ENCODE results near the gene DENND1A. TPM values are rescaled to one million over a fixed set of nuclear protein-coding genes. Genes with fewer than 3 reads are reported as not detected.

DENND1A gene
- polyA plus RNA-seq, 2 of the 4 experiments (the other 2 are of a cell fraction): 15.1 to 21.9 TPM

DNA sequence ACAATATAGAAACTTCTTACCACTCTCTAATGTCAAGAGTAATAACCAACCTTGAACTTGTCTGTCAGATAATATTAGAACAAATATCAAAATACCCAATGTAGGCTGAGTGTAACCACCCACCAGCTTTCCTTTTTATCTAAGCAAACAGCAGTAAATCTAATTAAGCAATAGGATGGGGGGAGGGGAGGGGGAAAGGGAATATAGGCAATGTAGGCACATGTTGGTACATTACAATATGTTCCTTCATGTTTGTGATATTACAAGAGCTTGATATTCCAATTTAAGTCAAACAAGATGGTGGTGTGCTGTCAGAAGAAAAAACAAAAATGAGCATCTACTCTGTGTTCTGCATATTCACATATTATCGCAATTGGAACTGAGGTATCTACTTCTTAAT lies 158.2 kb downstream of the DENND1A start:
- TF ChIP-seq CBX2 (IDR thresholded peaks at IDR 0.05; ENCODE audit: borderline replicate concordance, low read depth) (no peak), ZSCAN20 (CRISPR knock-in tag; IDR thresholded peaks at IDR 0.05) (no peak), EP300 (IDR thresholded peaks at IDR 0.05) (no peak), POLR2AphosphoS2 (conservative IDR thresholded peaks at IDR 0.05; ENCODE audit: low read length) (no peak), RFX5 (IDR thresholded peaks at IDR 0.05) (no peak), CHD2 (IDR thresholded peaks at IDR 0.05; ENCODE audit: low read length, partially characterized antibody) (no peak), HES2 (IDR thresholded peaks at IDR 0.05) (no peak)
- CTCF ChIA-PET: no interaction called here
- Histone ChIP-seq H3K4me2 (no peak overlapping the region), H3K4me3 (no peak overlapping the region), H3K4me1 (no peaks in the 10 kb centered on the region), H3K9me3 (no peaks in the 10 kb centered on the region), H3K27ac (no peak overlapping the region)
- FAIRE-seq (no peak), ATAC-seq (no peak), DNase-seq (ENCODE audit: low read depth in 1 of 2, low spot score in 1 of 2) (no peak)
- POLR2A ChIA-PET: no interaction called here
- 93% methylated on average over 1 of the region's 1 CpG for WGBS (ENCODE audit: missing lambda C conversion rate)

GRCh38 chr9:123769719-123770118 lies 160.2 kb downstream of the DENND1A start:
- POLR2A ChIA-PET: no interaction called here
- no peak for ATAC-seq

DNA sequence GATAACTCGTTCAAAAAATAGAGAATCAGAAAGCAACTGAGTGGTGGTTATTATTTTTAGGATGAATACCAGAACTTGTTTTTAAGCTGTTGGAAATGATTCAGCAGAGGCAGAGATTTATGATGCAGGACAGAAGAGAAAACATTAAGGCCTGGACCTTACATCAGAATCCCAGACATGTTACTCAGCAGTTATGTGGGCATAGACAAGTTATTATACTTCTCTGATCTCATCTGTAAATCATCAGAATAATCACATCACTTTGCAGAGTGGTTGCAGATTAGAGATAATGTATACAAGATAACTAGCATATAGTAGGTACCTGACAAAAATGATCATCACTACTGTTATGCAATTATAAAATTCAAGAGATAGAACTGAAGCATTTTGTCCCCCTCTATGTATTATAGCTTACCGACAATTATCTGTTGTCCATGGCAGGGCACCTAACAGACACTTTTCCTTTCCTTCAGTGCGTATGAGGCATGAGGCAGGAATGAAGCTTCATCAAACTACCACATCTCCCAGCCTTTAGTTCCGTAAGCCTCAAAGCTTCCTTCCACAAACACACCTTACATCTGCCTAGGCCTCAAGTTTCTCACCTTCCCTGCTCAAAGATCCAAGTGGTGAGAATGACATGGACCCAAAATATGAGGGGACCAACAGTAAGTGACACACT lies 165.9 kb downstream of the DENND1A start:
- peak in 1 of 2 experiments; percentile 5 for DNase-seq (ENCODE audit: low read depth in 1 of 2, low spot score in 1 of 2)
- ChIA-PET POLR2A (no interaction called here), CTCF (interaction anchor here (1.6 kb wide), 1 partner anchor 10 kb away, joined by 4 read pairs; no protein-coding TSS in a partner anchor)
- Histone ChIP-seq H3K9me3 (no peaks in the 10 kb centered on the region), H3K4me3 (no peak overlapping the region), H3K4me2 (no peak overlapping the region), H3K27ac (no peak overlapping the region), H3K4me1 (peaks cover 6% of the 10 kb centered on the region; the same call in 2 of the 3 replicates)
- TF ChIP-seq BCL3 (IDR thresholded peaks at IDR 0.05): no peak
- TF ChIP-seq RAD21 (conservative IDR thresholded peaks at IDR 0.05 in 1 of 2, IDR thresholded peaks at IDR 0.05 in 1 of 2): no peak
- no peak for TF ChIP-seq NFE2L2 (conservative IDR thresholded peaks at IDR 0.05; ENCODE audit: low read length)
- no peak for TF ChIP-seq HDAC2 (IDR thresholded peaks at IDR 0.05)
- no peak for TF ChIP-seq PBX3 (IDR thresholded peaks at IDR 0.05)
- TF ChIP-seq POLR2AphosphoS2 (conservative IDR thresholded peaks at IDR 0.05; ENCODE audit: low read length): no peak
- no peak for TF ChIP-seq ZNF302 (CRISPR knock-in tag; IDR thresholded peaks at IDR 0.05)
- no peak for TF ChIP-seq TFCP2L1 (CRISPR knock-in tag; IDR thresholded peaks at IDR 0.05)
- no peak for TF ChIP-seq HES2 (IDR thresholded peaks at IDR 0.05)
- no peak for TF ChIP-seq MAFK (IDR thresholded peaks at IDR 0.05; ENCODE audit: partially characterized antibody)
- TF ChIP-seq TP53 (CRISPR knock-in tag; IDR thresholded peaks at IDR 0.05): no peak
- TF ChIP-seq JUNB (IDR thresholded peaks at IDR 0.05): no peak
- TF ChIP-seq CEBPB (IDR thresholded peaks at IDR 0.05): no peak
- TF ChIP-seq, protein P1, sequence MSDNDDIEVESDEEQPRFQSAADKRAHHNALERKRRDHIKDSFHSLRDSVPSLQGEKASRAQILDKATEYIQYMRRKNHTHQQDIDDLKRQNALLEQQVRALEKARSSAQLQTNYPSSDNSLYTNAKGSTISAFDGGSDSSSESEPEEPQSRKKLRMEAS (IDR thresholded peaks at IDR 0.05): no peak
- TF ChIP-seq HOXB13 (CRISPR knock-in tag; IDR thresholded peaks at IDR 0.05; ENCODE audit: low read depth): no peak
- TF ChIP-seq ZC3H11A (IDR thresholded peaks at IDR 0.05): no peak
- TF ChIP-seq RCOR1 (IDR thresholded peaks at IDR 0.05; ENCODE audit: low read depth, low read length): no peak
- TF ChIP-seq ZSCAN20 (CRISPR knock-in tag; IDR thresholded peaks at IDR 0.05): no peak
- TF ChIP-seq, protein P2, sequence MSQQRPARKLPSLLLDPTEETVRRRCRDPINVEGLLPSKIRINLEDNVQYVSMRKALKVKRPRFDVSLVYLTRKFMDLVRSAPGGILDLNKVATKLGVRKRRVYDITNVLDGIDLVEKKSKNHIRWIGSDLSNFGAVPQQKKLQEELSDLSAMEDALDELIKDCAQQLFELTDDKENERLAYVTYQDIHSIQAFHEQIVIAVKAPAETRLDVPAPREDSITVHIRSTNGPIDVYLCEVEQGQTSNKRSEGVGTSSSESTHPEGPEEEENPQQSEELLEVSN (IDR thresholded peaks at IDR 0.05; ENCODE audit: borderline replicate concordance, low read depth): no peak
- FAIRE-seq: no peak
- ATAC-seq: no peak
- 85% methylated on average over 4 of the region's 4 CpGs for WGBS (ENCODE audit: missing lambda C conversion rate)

More at GRCh38 chr9:123769719-123770118, 160.2 kb downstream of the DENND1A start:
- DNase-seq (ENCODE audit: low read depth in 1 of 2, low spot score in 1 of 2) (no peak), FAIRE-seq (no peak)
- Histone ChIP-seq H3K4me1 (no peaks in the 10 kb centered on the region), H3K4me3 (no peak overlapping the region), H3K4me2 (no peak overlapping the region), H3K9me3 (no peaks in the 10 kb centered on the region), H3K27ac (no peak overlapping the region)
- no peak for TF ChIP-seq PBX3 (IDR thresholded peaks at IDR 0.05)
- TF ChIP-seq KDM5A (IDR thresholded peaks at IDR 0.05): no peak
- no peak for TF ChIP-seq ZFP36 (IDR thresholded peaks at IDR 0.05; ENCODE audit: borderline replicate concordance, partially characterized antibody)
- CTCF ChIA-PET: no interaction called here
- WGBS (ENCODE audit: missing lambda C conversion rate): 96% methylated on average over 6 of the region's 6 CpGs
